H1 (cell line): ENCODE data around the gene RASSF3. TPM values are rescaled to one million over a fixed set of nuclear protein-coding genes. Genes with fewer than 3 reads are reported as not detected.

Source experiments
- CTCF ChIA-PET: fragments of 300-600 bp; sonication (Branson Sonifier 250); formaldehyde crosslinking; loops from one replicate; lab custom pipeline; 2021; ENCODE audit not compliant: partially characterized antibody; lab: Charles Lee
- POLR2A ChIA-PET: fragments of 300-600 bp; sonication (Branson Sonifier 250); formaldehyde crosslinking; loops from one replicate; lab custom pipeline; 2021; ENCODE audit warnings: inconsistent platforms; ENCODE audit not compliant: partially characterized antibody; lab: Charles Lee
- DNase-seq, 2 experiments: peaks; one replicate each; pipeline versions ENCODE4 v3.0.0 to v3.0.0-alpha.2; 2010 to 2022; ENCODE audit warnings: low spot score in 2 of 2, low read depth in 1 of 2, mixed read lengths in 1 of 2
- FAIRE-seq: peaks from 2 replicates; lab custom pipeline; 2011; peaks lifted over from hg19 to GRCh38; lab: Jason Lieb, UNC
- H2AFZ ChIP-seq: 2 replicates; pipeline ENCODE4 v1.8.1; 2012; ENCODE audit warnings: low read length, inconsistent platforms
- H2AK5ac ChIP-seq: 2 replicates; pipeline ENCODE4 v1.6.1; 2013; ENCODE audit warnings: low read depth, low read length
- H2BK120ac ChIP-seq: replicated peaks from 2 replicates; pipeline ENCODE3; 2013; ENCODE audit warnings: low read depth, low read length, inconsistent platforms
- H2BK12ac ChIP-seq: 2 replicates; pipeline ENCODE4 v1.6.1; 2013; ENCODE audit warnings: low read depth, low read length
- H2BK15ac ChIP-seq: 2 replicates; pipeline ENCODE4 v1.6.1; 2013; ENCODE audit warnings: low read length
- H2BK20ac ChIP-seq: 2 replicates; pipeline ENCODE4 v1.6.1; 2013; ENCODE audit warnings: low read length
- H2BK5ac ChIP-seq: 2 replicates; pipeline ENCODE4 v1.6.1; 2013; ENCODE audit warnings: low read depth, low read length
- H3K14ac ChIP-seq: 2 replicates; pipeline ENCODE4 v1.6.1; 2013; ENCODE audit warnings: inconsistent platforms; ENCODE audit not compliant: insufficient read length
- H3K18ac ChIP-seq: 2 replicates; pipeline ENCODE4 v1.6.1; 2013; ENCODE audit warnings: low read length; ENCODE audit errors: extremely low read depth
- H3K23ac ChIP-seq: 2 replicates; pipeline ENCODE4 v1.6.1; 2013; ENCODE audit warnings: inconsistent platforms; ENCODE audit not compliant: insufficient read length
- H3K23me2 ChIP-seq: 2 replicates; pipeline ENCODE4 v1.6.1; 2013; ENCODE audit warnings: low read depth, low read length
- H3K27ac ChIP-seq: 2 replicates; pipeline ENCODE4 v1.6.1; 2011; ENCODE audit warnings: low read depth, low read length, inconsistent platforms
- H3K27me3 ChIP-seq, 4 experiments: replicated peaks in 1 of 4; 1 replicate in 1 of 4; 2 replicates in 3 of 4; pipeline versions ENCODE4 v1.6.1 to v1.8.1; 2011 to 2013; ENCODE audit warnings: low read length in 3 of 4, mild to moderate bottlenecking in 3 of 4, inconsistent platforms in 2 of 4, mixed read lengths in 2 of 4, moderate library complexity in 1 of 4; ENCODE audit not compliant: control insufficient read depth in 3 of 4, insufficient read depth in 3 of 4; ENCODE audit errors: extremely low read depth in 1 of 4
- H3K36me3 ChIP-seq, 4 experiments: 2 replicates each; pipeline versions ENCODE4 v1.6.1 to v1.8.1; 2011 to 2013; ENCODE audit warnings: mild to moderate bottlenecking in 4 of 4, low read length in 3 of 4, moderate library complexity in 2 of 4, control low read depth in 1 of 4, inconsistent platforms in 1 of 4; ENCODE audit not compliant: insufficient read depth in 4 of 4, control insufficient read depth in 2 of 4
- H3K4ac ChIP-seq: replicated peaks from 2 replicates; pipeline ENCODE3; 2013; ENCODE audit warnings: low read length, low read depth, mixed read lengths, inconsistent platforms; ENCODE audit not compliant: insufficient read length
- H3K4me1 ChIP-seq, 4 experiments: replicated peaks in 1 of 4; 1 replicate in 1 of 4; 2 replicates in 3 of 4; pipeline versions ENCODE4 v1.6.1 to v1.8.1; 2011 to 2013; ENCODE audit warnings: low read length in 3 of 4, inconsistent platforms in 2 of 4, mixed read lengths in 1 of 4; ENCODE audit not compliant: insufficient read depth in 4 of 4, control insufficient read depth in 3 of 4
- H3K4me2 ChIP-seq, 2 experiments: 2 replicates each; pipeline versions ENCODE4 v1.6.1 to v1.8.1; 2011 to 2013; ENCODE audit warnings: low read depth in 2 of 2, low read length in 2 of 2, control low read depth in 1 of 2, inconsistent platforms in 1 of 2, mild to moderate bottlenecking in 1 of 2; ENCODE audit not compliant: insufficient read depth in 1 of 2
- H3K4me3 ChIP-seq, 4 experiments: fragments of 200-600, 300-600 bp in 1 of 4; sonication (generic), shearing (Covaris generic), sonication (Bioruptor Twin) in 1 of 4; 2 replicates each; pipeline versions ENCODE4 v1.5.1 to v1.8.1; 2011 to 2016; ENCODE audit warnings: low read length in 4 of 4, low read depth in 3 of 4, control low read depth in 2 of 4, inconsistent platforms in 2 of 4, mild to moderate bottlenecking in 2 of 4, mixed read lengths in 1 of 4, moderate library complexity in 1 of 4; ENCODE audit not compliant: insufficient read depth in 2 of 4; ENCODE audit errors: extremely low read depth in 1 of 4
- H3K56ac ChIP-seq: replicated peaks from 2 replicates; pipeline ENCODE3; 2013; ENCODE audit warnings: low read depth, mild to moderate bottlenecking, mixed read lengths, low read length, inconsistent platforms; ENCODE audit not compliant: insufficient read length
- H3K79me1 ChIP-seq: 2 replicates; pipeline ENCODE4 v1.6.1; 2013; ENCODE audit warnings: low read depth, low read length, control low read depth
- H3K79me2 ChIP-seq, 2 experiments: 2 replicates each; pipeline versions ENCODE4 v1.6.1 to v1.8.1; 2012 to 2013; ENCODE audit warnings: low read length in 2 of 2, mild to moderate bottlenecking in 2 of 2, inconsistent platforms in 1 of 2; ENCODE audit not compliant: insufficient read depth in 2 of 2, control insufficient read depth in 1 of 2
- H3K9ac ChIP-seq, 4 experiments: replicated peaks in 1 of 4; 1 replicate in 1 of 4; 2 replicates in 3 of 4; pipeline versions ENCODE4 v1.6.1 to v1.8.1; 2011 to 2013; ENCODE audit warnings: low read depth in 3 of 4, low read length in 3 of 4, control low read depth in 2 of 4, mild to moderate bottlenecking in 2 of 4, moderate library complexity in 2 of 4, inconsistent platforms in 1 of 4; ENCODE audit errors: extremely low read depth in 1 of 4
- H3K9me3 ChIP-seq, 2 experiments: 2 replicates each; pipeline versions ENCODE4 v1.6.1 to v1.8.1; 2012 to 2013; ENCODE audit warnings: mild to moderate bottlenecking in 2 of 2, moderate library complexity in 2 of 2, control low read depth in 1 of 2, inconsistent platforms in 1 of 2, low read depth in 1 of 2, low read length in 1 of 2, mixed read lengths in 1 of 2; ENCODE audit not compliant: insufficient read depth in 2 of 2
- H4K20me1 ChIP-seq, 2 experiments: replicated peaks in 1 of 2; 2 replicates each; pipeline versions ENCODE3 to v1.8.1; 2011 to 2013; ENCODE audit warnings: inconsistent platforms in 2 of 2, low read length in 2 of 2, mild to moderate bottlenecking in 1 of 2; ENCODE audit not compliant: insufficient read depth in 2 of 2, control insufficient read depth in 1 of 2
- H4K5ac ChIP-seq: 2 replicates; pipeline ENCODE4 v1.6.1; 2013; ENCODE audit warnings: low read length, low read depth, mixed read lengths, inconsistent platforms; ENCODE audit not compliant: insufficient read length
- H4K8ac ChIP-seq: 2 replicates; pipeline ENCODE4 v1.8.0; 2013; ENCODE audit warnings: mild to moderate bottlenecking, moderate library complexity, low read length, inconsistent platforms; ENCODE audit not compliant: insufficient read depth; ENCODE audit errors: extremely low read depth
- H4K91ac ChIP-seq: replicated peaks from 2 replicates; pipeline ENCODE3; 2013; ENCODE audit warnings: low read length, mixed read lengths, inconsistent platforms; ENCODE audit not compliant: insufficient read length
- CTCF ChIP-seq, 3 experiments: IDR thresholded peaks; 1 replicate in 2 of 3; 2 replicates in 1 of 3; pipeline versions ENCODE4 v1.5.1 to v1.6.1; 2011; ENCODE audit warnings: low read length in 3 of 3, mild to moderate bottlenecking in 3 of 3, inconsistent platforms in 2 of 3, low read depth in 1 of 3, moderate library complexity in 1 of 3; ENCODE audit not compliant: insufficient read depth in 1 of 3; ENCODE audit errors: control extremely low read depth in 1 of 3
- HDAC6 ChIP-seq: IDR thresholded peaks from one replicate; pipeline ENCODE4 v1.7.1; 2012; ENCODE audit warnings: low read depth, mild to moderate bottlenecking, inconsistent platforms, low read length, moderate library complexity
- SIX5 ChIP-seq: IDR thresholded peaks from 2 replicates; pipeline ENCODE4 v1.6.1; 2011; ENCODE audit warnings: mild to moderate bottlenecking, low read depth, low read length
- SP4 ChIP-seq: IDR thresholded peaks from 2 replicates; pipeline ENCODE4 v1.6.1; 2012; ENCODE audit warnings: low read length, inconsistent platforms
- WGBS, 2 experiments: shearing (Covaris generic) in 1 of 2; methylation state at CpG; one replicate each; pipeline versions ENCODE4 v1.1.6 to v1.1.7; 2013 to 2015; ENCODE audit warnings: low lambda C conversion rate in 2 of 2, mixed read lengths in 2 of 2, inconsistent platforms in 1 of 2, low coverage in 1 of 2, missing lambda C conversion rate in 1 of 2; ENCODE audit not compliant: insufficient replicate concordance in 2 of 2, insufficient coverage in 1 of 2, insufficient read length in 1 of 2; ENCODE audit errors: extremely low coverage in 1 of 2, missing lambda C conversion rate in 1 of 2; 5-methylcytosine and 5-hydroxymethylcytosine counted together
- polyA plus RNA-seq, 7 experiments: library from polyadenylated mRNA; depleted of rRNA in 3 of 7; stranded (reverse) in 5 of 7; unstranded in 2 of 7; fragments of >200 nt in 5 of 7; fragments of 200-250 nt in 2 of 7; gene quantifications; 1 replicate in 5 of 7; 2 replicates in 1 of 7; 4 replicates in 1 of 7; pipeline versions ENCODE4 v1.2.1 to v1.2.3, GENCODE V29; 2011 to 2013; ENCODE audit warnings: missing spikeins in 2 of 7, mixed read lengths in 2 of 7
- total RNA-seq: library from RNA; stranded (reverse); fragmentation: NEBNext Ultra II Directional; extraction: Animal tissue kit (Norgen Biotek cat#: 25700); gene quantifications from 2 replicates; pipeline ENCODE4 v1.2.1, GENCODE V29; 2021

The RASSF3 gene
- total and polyA plus RNA-seq, 2 of the 8 experiments (the other 6 are each of a cell fraction or from before 2014, with no cell fraction given): 19.1 to 64.3 TPM

GRCh38 chr12:64707926-64708325, 97.6 kb downstream of the RASSF3 start:
- Histone ChIP-seq H2BK20ac (no peak overlapping the region), H3K4me3 (no peak overlapping the region), H3K79me2 (no peaks in the 10 kb centered on the region), H2BK5ac (no peak overlapping the region), H3K4ac (no peak overlapping the region), H2BK15ac (no peak overlapping the region), H3K4me2 (no peak overlapping the region), H4K91ac (no peak overlapping the region), H3K9me3 (no peaks in the 10 kb centered on the region), H2AK5ac (no peak overlapping the region), H2AFZ (no peak overlapping the region), H4K20me1 (no peaks in the 10 kb centered on the region), H2BK120ac (no peak overlapping the region), H4K5ac (no peak overlapping the region), H3K18ac (no peak overlapping the region), H3K79me1 (no peaks in the 10 kb centered on the region), H3K23me2 (no peaks in the 10 kb centered on the region), H3K27ac (no peak overlapping the region), H3K56ac (no peak overlapping the region), H4K8ac (no peak overlapping the region), H3K4me1 (no peaks in the 10 kb centered on the region), H3K14ac (no peak overlapping the region), H3K36me3 (no peaks in the 10 kb centered on the region), H2BK12ac (no peak overlapping the region), H3K23ac (no peak overlapping the region), H3K9ac (no peak overlapping the region), H3K27me3 (no peaks in the 10 kb centered on the region)
- FAIRE-seq (no peak), DNase-seq (no peak)
- ChIA-PET CTCF (interaction anchor here (1.1 to 2.5 kb wide), 6 partner anchors 10 to 183 kb away, joined by 3 to 15 read pairs (median 3); no protein-coding TSS in a partner anchor), POLR2A (no interaction called here)
- TF ChIP-seq SP4 (no peak), HDAC6 (no peak), CTCF (IDR thresholded peaks at IDR 0.05; ENCODE audit: control extremely low read depth in 1 of 3, insufficient read depth in 1 of 3, low read depth in 1 of 3, low read length in 3 of 3) (no peak), SIX5 (no peak)
- 92% methylated on average over 2 of the region's 2 CpGs; no CpG with 5 or more reads in 1 of the 2 experiments for WGBS, 2 experiments
